Astrocyte (in vitro differentiated cells and primary cell): ENCODE measurements around the gene ABCC1. TPM values are rescaled to one million over a fixed set of nuclear protein-coding genes. Genes with fewer than 3 reads are reported as not detected.

Source experiments
- DNase-seq: peaks from one replicate; pipeline ENCODE4 v3.0.0-alpha.2; 2010; ENCODE audit warnings: low read depth
- FAIRE-seq: peaks from 2 replicates; lab custom pipeline; 2011; peaks lifted over from hg19 to GRCh38; lab: Jason Lieb, UNC
- H2AFZ ChIP-seq: 2 replicates; pipeline ENCODE4 v1.6.0; 2012; ENCODE audit warnings: low read depth, low read length, inconsistent platforms
- H3K27ac ChIP-seq: 2 replicates; pipeline ENCODE4 v1.5.1; 2011; ENCODE audit warnings: low read depth, low read length, inconsistent platforms
- H3K27me3 ChIP-seq: 2 replicates; pipeline ENCODE4 v1.6.0; 2011; ENCODE audit warnings: low read length, inconsistent platforms; ENCODE audit not compliant: insufficient read depth
- H3K36me3 ChIP-seq: 2 replicates; pipeline ENCODE4 v1.5.1; 2011; ENCODE audit warnings: low read length, inconsistent platforms; ENCODE audit not compliant: insufficient read depth
- H3K4me1 ChIP-seq: 2 replicates; pipeline ENCODE4 v1.5.1; 2011; ENCODE audit warnings: low read length, inconsistent platforms; ENCODE audit not compliant: insufficient read depth
- H3K4me2 ChIP-seq: 2 replicates; pipeline ENCODE4 v1.6.0; 2012; ENCODE audit warnings: low read length, inconsistent platforms
- H3K4me3 ChIP-seq: 2 replicates; pipeline ENCODE4 v1.5.1; 2011; ENCODE audit warnings: low read depth, mild to moderate bottlenecking, low read length, inconsistent platforms; ENCODE audit not compliant: insufficient read depth
- H3K79me2 ChIP-seq: 2 replicates; pipeline ENCODE4 v1.6.0; 2012; ENCODE audit warnings: mild to moderate bottlenecking, low read length, inconsistent platforms; ENCODE audit not compliant: insufficient read depth
- H3K9ac ChIP-seq: 2 replicates; pipeline ENCODE4 v1.6.0; 2012; ENCODE audit warnings: mild to moderate bottlenecking, low read length, inconsistent platforms
- H3K9me3 ChIP-seq: 2 replicates; pipeline ENCODE4 v1.5.1; 2012; ENCODE audit warnings: low read depth, mild to moderate bottlenecking, low read length, inconsistent platforms; ENCODE audit not compliant: insufficient read depth
- H4K20me1 ChIP-seq: 2 replicates; pipeline ENCODE4 v1.6.0; 2012; ENCODE audit warnings: low read length, inconsistent platforms; ENCODE audit not compliant: insufficient read depth
- H3K27ac Mint-ChIP-seq: one replicate; pipeline ENCODE4 v1.8.0; 2021; ENCODE audit warnings: mild to moderate bottlenecking, mixed read lengths; ENCODE audit not compliant: unreplicated experiment
- H3K27me3 Mint-ChIP-seq: one replicate; pipeline ENCODE4 v1.8.0; 2021; ENCODE audit warnings: low read depth, mixed read lengths; ENCODE audit not compliant: unreplicated experiment
- H3K36me3 Mint-ChIP-seq: one replicate; pipeline ENCODE4 v1.8.0; 2021; ENCODE audit warnings: low read depth, mixed read lengths; ENCODE audit not compliant: unreplicated experiment
- H3K4me1 Mint-ChIP-seq: one replicate; pipeline ENCODE4 v1.8.0; 2021; ENCODE audit warnings: low read depth, mixed read lengths; ENCODE audit not compliant: unreplicated experiment
- H3K4me3 Mint-ChIP-seq: one replicate; pipeline ENCODE4 v1.8.0; 2021; ENCODE audit warnings: mild to moderate bottlenecking, moderate library complexity, mixed read lengths; ENCODE audit not compliant: unreplicated experiment
- H3K9me3 Mint-ChIP-seq: one replicate; pipeline ENCODE4 v1.8.0; 2021; ENCODE audit warnings: mild to moderate bottlenecking, mixed read lengths; ENCODE audit not compliant: unreplicated experiment
- CTCF ChIP-seq: IDR thresholded peaks from 2 replicates; pipeline ENCODE4 v1.5.1; 2011; ENCODE audit warnings: low read depth, mild to moderate bottlenecking, inconsistent platforms, low read length, moderate library complexity; ENCODE audit not compliant: insufficient read depth
- EZH2 ChIP-seq: IDR thresholded peaks from 2 replicates; pipeline ENCODE4 v1.6.1; 2012; ENCODE audit warnings: mild to moderate bottlenecking, low read length, inconsistent platforms; ENCODE audit not compliant: insufficient read depth
- total RNA-seq: library from RNA; stranded (reverse); gene quantifications from 2 replicates; pipeline ENCODE4 v1.2.1, GENCODE V29; 2021

The ABCC1 gene
- total RNA-seq, 1 donor from 2014 or later, result 42.1 TPM

DNA sequence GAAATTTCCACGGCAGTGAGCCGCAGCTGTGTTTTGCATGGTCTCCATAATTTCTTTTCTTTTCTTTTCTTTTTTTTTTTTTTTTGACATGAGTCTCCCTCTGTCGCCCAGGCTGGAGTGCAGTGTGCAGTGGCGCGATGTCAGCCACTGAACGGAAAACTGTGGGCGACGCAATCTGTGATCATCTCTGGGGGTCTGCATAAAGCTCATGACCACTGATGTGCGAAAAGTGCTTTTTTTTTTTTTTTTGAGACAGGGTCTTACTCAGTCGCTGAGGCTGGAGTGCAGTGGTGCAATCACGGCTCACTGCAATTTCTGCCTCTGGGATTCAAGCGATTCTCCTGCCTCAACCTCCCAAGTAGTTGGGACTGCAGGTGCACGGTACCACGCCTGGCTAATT, 156.2 kb downstream of the ABCC1 start:
- peaks cover 38% of the 10 kb centered on the region for H3K36me3 Mint-ChIP-seq

DNA sequence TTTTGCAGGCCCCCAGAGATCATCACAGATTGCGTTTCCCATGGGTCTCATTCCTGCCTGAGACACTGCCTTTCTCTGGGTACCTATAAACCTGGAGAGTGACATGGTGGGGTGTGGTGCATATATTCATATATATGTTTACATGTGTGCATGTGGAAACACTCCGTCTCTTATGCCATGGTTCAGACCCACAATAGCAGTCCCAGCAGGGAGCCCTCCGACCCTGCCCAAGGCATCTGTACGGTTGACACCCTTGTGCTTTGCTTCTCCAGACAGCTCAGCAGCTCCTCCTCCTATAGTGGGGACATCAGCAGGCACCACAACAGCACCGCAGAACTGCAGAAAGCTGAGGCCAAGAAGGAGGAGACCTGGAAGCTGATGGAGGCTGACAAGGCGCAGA, 157.1 kb downstream of the ABCC1 start:
- no peak overlapping the region for H3K27ac Mint-ChIP-seq
- Histone ChIP-seq H3K4me2 (no peak overlapping the region), H3K36me3 (peaks cover 14% of the 10 kb centered on the region), H3K79me2 (peaks cover 3% of the 10 kb centered on the region), H3K4me3 (no peak overlapping the region), H3K4me1 (no peaks in the 10 kb centered on the region), H3K9me3 (no peaks in the 10 kb centered on the region), H3K9ac (no peak overlapping the region), H4K20me1 (peaks cover 11% of the 10 kb centered on the region), H2AFZ (no peak overlapping the region), H3K27me3 (no peaks in the 10 kb centered on the region), H3K27ac (no peak overlapping the region)
- no peak for DNase-seq
- H3K4me3 Mint-ChIP-seq, result no peak overlapping the region
- H3K4me1 Mint-ChIP-seq, result no peaks in the 10 kb centered on the region
- FAIRE-seq, result no peak
- no peaks in the 10 kb centered on the region for H3K27me3 Mint-ChIP-seq
- H3K36me3 Mint-ChIP-seq, result peaks cover 35% of the 10 kb centered on the region
- H3K9me3 Mint-ChIP-seq, result peaks cover 1% of the 10 kb centered on the region
- TF ChIP-seq EZH2, result no peak
- no peak for TF ChIP-seq CTCF

More for the DNA sequence above, 156.2 kb downstream of the ABCC1 start:
- no peak overlapping the region for H3K4me3 ChIP-seq
- H3K27me3 ChIP-seq, result no peaks in the 10 kb centered on the region
- Mint-ChIP-seq H3K9me3 (peaks cover 3% of the 10 kb centered on the region), H3K4me3 (no peak overlapping the region), H3K27me3 (no peaks in the 10 kb centered on the region), H3K27ac (no peak overlapping the region), H3K4me1 (no peaks in the 10 kb centered on the region)
- no peaks in the 10 kb centered on the region for H3K9me3 ChIP-seq
- no peak overlapping the region for H3K9ac ChIP-seq
- no peaks in the 10 kb centered on the region for H3K4me1 ChIP-seq
- no peak for TF ChIP-seq CTCF
- FAIRE-seq, result no peak
- H3K27ac ChIP-seq, result no peak overlapping the region
- no peak overlapping the region for H3K4me2 ChIP-seq
- DNase-seq, result no peak
- H2AFZ ChIP-seq, result no peak overlapping the region
- peaks cover 13% of the 10 kb centered on the region for H4K20me1 ChIP-seq
- peaks cover 6% of the 10 kb centered on the region for H3K79me2 ChIP-seq
- peaks cover 11% of the 10 kb centered on the region for H3K36me3 ChIP-seq

DNA sequence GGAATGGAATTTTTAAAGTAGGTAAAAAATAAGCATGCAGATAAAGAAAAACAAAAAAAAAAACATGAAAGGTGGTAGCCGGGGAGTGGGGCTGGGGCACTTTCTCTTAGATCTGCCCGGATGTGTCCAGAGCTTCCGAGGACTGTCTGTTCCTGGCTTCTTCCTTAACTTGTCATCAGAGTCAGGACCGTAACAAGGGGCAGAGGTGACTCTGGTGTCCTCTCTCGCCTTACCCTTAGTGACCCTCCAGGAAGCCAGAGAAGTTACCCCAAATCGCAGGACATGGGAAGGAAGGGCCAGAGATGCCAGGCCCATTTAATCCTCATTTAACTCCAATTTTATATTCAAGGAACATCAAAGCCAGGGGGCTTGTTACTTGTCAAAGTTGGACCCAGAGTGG, 158.4 kb downstream of the ABCC1 start:
- no peaks in the 10 kb centered on the region for H3K9me3 Mint-ChIP-seq
- H3K9ac ChIP-seq, result no peak overlapping the region
- H3K36me3 ChIP-seq, result peaks cover 24% of the 10 kb centered on the region
- no peaks in the 10 kb centered on the region for H3K9me3 ChIP-seq
- no peak for TF ChIP-seq EZH2
- no peak for TF ChIP-seq CTCF
- FAIRE-seq, result no peak
- no peaks in the 10 kb centered on the region for H3K79me2 ChIP-seq
- H3K27ac Mint-ChIP-seq, result no peak overlapping the region
- H3K27me3 Mint-ChIP-seq, result no peaks in the 10 kb centered on the region
- no peak overlapping the region for H3K4me3 Mint-ChIP-seq
- no peak overlapping the region for H2AFZ ChIP-seq
- H3K4me1 Mint-ChIP-seq, result no peaks in the 10 kb centered on the region
- peaks cover 32% of the 10 kb centered on the region for H3K36me3 Mint-ChIP-seq
- peaks cover 4% of the 10 kb centered on the region for H4K20me1 ChIP-seq
- no peak overlapping the region for H3K4me2 ChIP-seq
- H3K4me1 ChIP-seq, result no peaks in the 10 kb centered on the region
- no peak overlapping the region for H3K27ac ChIP-seq
- H3K4me3 ChIP-seq, result no peak overlapping the region
- DNase-seq, result no peak
- H3K27me3 ChIP-seq, result no peaks in the 10 kb centered on the region
